WTC11 (cell line): Measurements from ENCODE around the gene NES. TPM values are rescaled to one million over a fixed set of nuclear protein-coding genes. Genes with fewer than 3 reads are reported as not detected.

ENCODE experiments used
- ATAC-seq: fragments of 200-7000 bp; cut with Tn5 transposase; 2 replicates; pipeline ENCODE4 v1.10.0; 2021; ENCODE audit warnings: mild to moderate bottlenecking, moderate library complexity
- CTCF ChIA-PET: fragments of 300-600 bp; sonication (Branson Sonifier 250); formaldehyde crosslinking; loops from one replicate; lab custom pipeline; 2021; ENCODE audit warnings: antibody characterized with exemption; lab: Charles Lee
- POLR2A ChIA-PET: fragments of 350-600 bp; sonication (Branson Sonifier 250); formaldehyde crosslinking; loops from one replicate; lab custom pipeline; 2021; ENCODE audit warnings: antibody characterized with exemption; lab: Charles Lee
- DNase-seq: peaks from one replicate; pipeline ENCODE4 v3.0.0; 2021; ENCODE audit warnings: low spot score
- H3K27ac Mint-ChIP-seq: 2 replicates; pipeline ENCODE4 v1.8.0; 2021; ENCODE audit warnings: mixed read lengths
- H3K27me3 Mint-ChIP-seq: 2 replicates; pipeline ENCODE4 v1.8.0; 2021; ENCODE audit warnings: low read depth, mild to moderate bottlenecking, moderate library complexity, mixed read lengths
- H3K36me3 Mint-ChIP-seq: 2 replicates; pipeline ENCODE4 v1.8.0; 2021; ENCODE audit warnings: mixed read lengths
- H3K4me1 Mint-ChIP-seq: 2 replicates; pipeline ENCODE4 v1.8.0; 2022; ENCODE audit warnings: mixed read lengths
- H3K4me3 Mint-ChIP-seq: 2 replicates; pipeline ENCODE4 v1.8.0; 2021; ENCODE audit warnings: mild to moderate bottlenecking, moderate library complexity, mixed read lengths
- H3K9me3 Mint-ChIP-seq: 2 replicates; pipeline ENCODE4 v1.8.0; 2021; ENCODE audit warnings: mixed read lengths
- AR ChIP-seq: fragments of 250-450 bp; sonication (Bioruptor Pico); IDR thresholded peaks from 2 replicates; pipeline ENCODE4 v1.9.0; 2021; ENCODE audit warnings: mild to moderate bottlenecking
- ARID4B ChIP-seq: sonication (generic); formaldehyde crosslinking; IDR thresholded peaks from 2 replicates; pipeline ENCODE4 v1.8.0; 2023; ENCODE audit warnings: missing genetic modification reagents, mild to moderate bottlenecking, borderline replicate concordance
- CREM ChIP-seq: sonication (generic); formaldehyde crosslinking; IDR thresholded peaks from 2 replicates; pipeline ENCODE4 v1.8.1; 2022; ENCODE audit warnings: mild to moderate bottlenecking, missing genetic modification reagents, moderate library complexity
- E2F4 ChIP-seq: sonication (generic); formaldehyde crosslinking; IDR thresholded peaks from 2 replicates; pipeline ENCODE4 v1.8.1; 2022; ENCODE audit warnings: low read depth, mild to moderate bottlenecking, moderate library complexity, missing genetic modification reagents, borderline replicate concordance
- ELF4 ChIP-seq: sonication (generic); formaldehyde crosslinking; IDR thresholded peaks from 2 replicates; pipeline ENCODE4 v1.8.1; 2022; ENCODE audit warnings: low read depth, mild to moderate bottlenecking, moderate library complexity, missing genetic modification reagents
- ESRRA ChIP-seq: sonication (generic); formaldehyde crosslinking; IDR thresholded peaks from 2 replicates; pipeline ENCODE4 v1.8.1; 2022; ENCODE audit warnings: mild to moderate bottlenecking, missing genetic modification reagents, borderline replicate concordance
- ETV6 ChIP-seq: sonication (generic); formaldehyde crosslinking; IDR thresholded peaks from 2 replicates; pipeline ENCODE4 v1.8.1; 2022; ENCODE audit warnings: mild to moderate bottlenecking, missing genetic modification reagents
- FOXP1 ChIP-seq: sonication (generic); formaldehyde crosslinking; IDR thresholded peaks from 2 replicates; pipeline ENCODE4 v1.8.0; 2022; ENCODE audit warnings: missing genetic modification reagents, mild to moderate bottlenecking, moderate library complexity, borderline replicate concordance
- JAZF1 ChIP-seq: fragments of 250-450 bp; sonication (Bioruptor Pico); IDR thresholded peaks from 2 replicates; pipeline ENCODE4 v1.9.0; 2021; ENCODE audit warnings: moderate library complexity, mild to moderate bottlenecking, inconsistent platforms
- MAX ChIP-seq: sonication (generic); formaldehyde crosslinking; IDR thresholded peaks from 2 replicates; pipeline ENCODE4 v1.8.0; 2022; ENCODE audit warnings: mild to moderate bottlenecking, missing genetic modification reagents
- NFE2L1 ChIP-seq: sonication (generic); formaldehyde crosslinking; IDR thresholded peaks from 2 replicates; pipeline ENCODE4 v1.8.1; 2023; ENCODE audit warnings: missing genetic modification reagents
- PREB ChIP-seq: sonication (generic); formaldehyde crosslinking; IDR thresholded peaks from 2 replicates; pipeline ENCODE4 v1.8.1; 2022; ENCODE audit warnings: mild to moderate bottlenecking, missing genetic modification reagents, moderate library complexity, borderline replicate concordance
- SMAD4 ChIP-seq: sonication (generic); formaldehyde crosslinking; IDR thresholded peaks from 2 replicates; pipeline ENCODE4 v1.8.0; 2022; ENCODE audit warnings: mild to moderate bottlenecking, missing genetic modification reagents
- TP53 ChIP-seq: sonication (generic); formaldehyde crosslinking; IDR thresholded peaks from 2 replicates; pipeline ENCODE4 v1.8.1; 2023; ENCODE audit warnings: mild to moderate bottlenecking, missing genetic modification reagents
- USF1 ChIP-seq: sonication (generic); formaldehyde crosslinking; IDR thresholded peaks from 2 replicates; pipeline ENCODE4 v1.8.0; 2022; ENCODE audit warnings: mild to moderate bottlenecking, missing genetic modification reagents
- ZNF423 ChIP-seq: fragments of 250-450 bp; sonication (Bioruptor Pico); IDR thresholded peaks from 2 replicates; pipeline ENCODE4 v2.1.2; 2022; ENCODE audit warnings: mild to moderate bottlenecking, moderate library complexity
- ZSCAN18 ChIP-seq: fragments of 250-450 bp; sonication (Bioruptor Pico); IDR thresholded peaks from 2 replicates; pipeline ENCODE4 v2.1.2; 2022; ENCODE audit warnings: mild to moderate bottlenecking, moderate library complexity
- total RNA-seq: library from RNA; stranded (reverse); gene quantifications from 3 replicates; pipeline ENCODE4 v1.2.3, GENCODE V29; 2021

The NES gene
- total RNA-seq, 1 experiment from 2014 or later = 127 TPM

GRCh38 chr1:156717351-156717750 is 40.1 kb upstream of the NES start (continued):
- TF ChIP-seq AR (CRISPR knock-in tag) (no peak), ZSCAN18 (CRISPR knock-in tag) (no peak), NFE2L1 (CRISPR knock-in tag) (no peak), SMAD4 (CRISPR knock-in tag) (no peak), ETV6 (no peak), ARID4B (CRISPR knock-in tag) (no peak)
- TF ChIP-seq, all 79 proteins: peak for 0

- ATAC-seq = no peak
- no peak for DNase-seq
- POLR2A ChIA-PET = interaction anchor here (0.8 to 1.2 kb wide), 3 partner anchors 9 to 37 kb away, joined by 3 to 4 read pairs (median 3); partner anchors contain the start of genes HDGF, ISG20L2 and METTL25B
- TF ChIP-seq FOXP1 (CRISPR knock-in tag) = no peak
- TF ChIP-seq SMAD4 (CRISPR knock-in tag) = no peak
- TF ChIP-seq MAX = no peak
- no peak for TF ChIP-seq TP53 (CRISPR knock-in tag)
- no peak for TF ChIP-seq ELF4
- TF ChIP-seq PREB (CRISPR knock-in tag) = no peak
- TF ChIP-seq E2F4 (CRISPR knock-in tag) = no peak
- no peak for TF ChIP-seq JAZF1 (CRISPR knock-in tag)
- TF ChIP-seq USF1 (CRISPR knock-in tag) = no peak
- TF ChIP-seq ESRRA (CRISPR knock-in tag) = no peak
- no peak for TF ChIP-seq CREM (CRISPR knock-in tag)
- TF ChIP-seq ZNF423 (CRISPR knock-in tag) = no peak
- H3K27ac Mint-ChIP-seq = peak overlapping the region; percentile 32; the same call in 1 of the 2 replicates
- H3K9me3 Mint-ChIP-seq = no peaks in the 10 kb centered on the region
- H3K4me1 Mint-ChIP-seq = peaks cover 35% of the 10 kb centered on the region
- H3K36me3 Mint-ChIP-seq = peaks cover 4% of the 10 kb centered on the region
- H3K4me3 Mint-ChIP-seq = no peak overlapping the region
- CTCF ChIA-PET = interaction anchor here (1.5 to 25.2 kb wide), 3 partner anchors 8 to 27 kb away, joined by 10 to 1553 read pairs (median 360); partner anchors contain the start of genes ISG20L2 and METTL25B
- no peaks in the 10 kb centered on the region; the same call in 1 of the 2 replicates for H3K27me3 Mint-ChIP-seq
Observed at GRCh38 chr1:156714830-156715229, 37.6 kb upstream of the NES start.
